NCI-H1436 (cell line): ENCODE measurements around the gene SHB.

Experiments
- DNase-seq: peaks from one replicate; lab custom pipeline; 2025; lab: John Stamatoyannopoulos, UW

Gene SHB

GRCh38 chr9:38088006-38088925 lies 19.2 kb upstream of the SHB start:
- DNase-seq = peak; percentile 22

DNA sequence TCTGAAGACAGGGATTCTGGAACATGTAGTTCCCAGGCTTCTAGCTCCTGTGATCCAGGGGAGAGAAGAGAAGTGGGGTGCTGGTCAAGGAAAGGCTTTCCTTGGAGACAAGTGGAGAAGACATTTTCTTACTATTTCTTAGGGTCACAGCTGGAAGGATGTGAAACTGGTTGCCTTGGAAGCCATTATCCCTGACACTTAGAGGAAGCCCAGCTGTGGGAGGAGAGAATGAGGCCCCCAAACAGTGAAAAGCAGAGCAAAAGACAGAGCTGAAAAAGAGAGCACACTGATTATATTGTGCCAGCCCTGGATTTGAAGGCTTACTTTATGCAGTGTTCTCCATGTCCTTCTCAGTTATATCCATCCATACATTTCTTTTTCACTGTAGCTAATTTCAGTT lies 17.5 kb upstream of the SHB start:
- DNase-seq = no peak

GRCh38 chr9:38085308-38085707 lies 16.3 kb upstream of the SHB start:
- DNase-seq = no peak

DNA sequence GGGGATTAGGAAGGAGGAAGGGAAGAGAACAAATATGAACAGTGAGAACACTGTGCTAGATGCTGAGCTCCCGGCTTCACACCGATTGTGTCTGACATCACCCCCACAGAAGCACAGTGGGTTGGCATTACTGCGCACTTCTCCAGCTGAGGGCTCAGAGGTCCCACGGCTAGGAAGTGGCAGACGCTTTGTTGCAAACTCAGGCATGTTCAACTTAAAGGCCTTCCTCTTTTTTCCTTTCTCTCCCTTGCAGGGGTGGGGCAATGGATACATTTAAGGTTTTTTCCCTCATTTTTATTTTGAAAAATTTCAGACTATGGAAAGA lies 15.5 kb upstream of the SHB start:
- no peak for DNase-seq

DNA sequence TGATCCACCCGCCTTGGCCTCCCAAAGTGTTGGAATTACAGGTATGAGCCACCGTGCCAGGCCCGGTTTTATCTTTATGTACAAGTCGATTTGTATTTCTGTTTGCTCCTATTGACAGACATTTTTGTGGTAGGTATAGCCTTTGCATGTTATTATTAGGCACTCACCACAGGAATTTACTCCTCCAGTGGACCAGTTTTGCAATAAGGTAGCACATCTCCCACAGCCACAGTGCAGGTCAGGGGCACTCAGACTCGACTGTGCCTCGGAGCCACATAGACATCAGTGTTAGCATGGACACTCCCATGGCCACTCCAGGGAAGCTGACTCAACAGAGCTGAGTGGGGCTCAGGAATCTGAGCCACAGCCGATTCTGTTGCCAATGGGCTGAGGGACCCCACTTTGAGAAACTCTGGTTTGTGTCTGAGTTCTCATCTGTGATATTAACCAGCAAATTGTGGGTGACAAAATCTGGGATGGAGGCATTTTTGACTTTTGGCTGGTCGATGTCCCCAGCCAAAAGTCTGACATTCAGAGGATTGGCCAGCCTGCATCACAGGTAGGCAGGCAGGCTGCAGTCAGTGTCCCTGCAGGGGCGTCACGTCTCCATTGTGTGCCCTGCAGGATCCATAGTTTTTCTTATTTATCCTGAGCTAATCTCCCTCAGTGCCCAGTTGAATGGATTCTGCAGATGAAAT lies 15.0 kb upstream of the SHB start:
- no peak for DNase-seq

DNA sequence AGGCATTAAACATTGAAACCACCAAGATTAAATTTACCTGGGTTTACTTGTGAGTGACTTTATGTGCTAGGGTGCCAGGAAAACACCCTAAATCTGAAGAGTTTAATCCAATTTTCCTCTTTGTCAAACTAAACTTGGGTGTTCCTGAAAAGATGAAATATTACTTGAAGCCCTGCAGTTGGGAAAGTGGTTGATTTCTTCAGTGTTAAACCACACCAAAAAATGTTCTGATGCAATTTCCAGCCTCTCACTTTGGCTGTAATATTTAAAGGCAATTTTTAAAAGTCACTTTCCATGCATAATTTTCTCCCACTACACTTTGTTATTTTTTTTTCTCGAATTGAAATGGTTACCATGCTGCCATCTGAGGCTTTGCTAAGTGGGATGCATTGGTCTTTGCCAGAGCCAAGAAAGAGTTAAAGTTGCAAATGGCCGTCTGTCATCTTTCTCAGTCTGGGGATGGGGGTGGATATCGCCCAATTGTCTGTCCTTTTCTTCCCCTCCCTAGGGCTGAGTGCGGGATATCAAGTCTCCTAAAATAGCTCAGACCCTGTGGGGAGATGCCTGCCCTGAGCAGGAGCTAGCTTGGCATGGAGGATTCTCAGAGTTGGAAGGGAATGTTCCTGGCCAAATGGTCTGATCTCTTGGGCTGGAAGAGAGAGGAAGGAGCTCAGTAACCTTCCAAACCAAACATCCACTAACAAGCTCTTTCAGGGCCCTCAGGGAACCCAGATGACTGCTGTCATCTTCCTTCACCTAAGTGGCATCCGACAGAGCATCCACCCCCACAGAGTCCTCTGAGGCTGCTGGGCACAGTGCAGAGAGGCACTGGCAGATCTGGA lies 13.6 kb upstream of the SHB start:
- DNase-seq = no peak

DNA sequence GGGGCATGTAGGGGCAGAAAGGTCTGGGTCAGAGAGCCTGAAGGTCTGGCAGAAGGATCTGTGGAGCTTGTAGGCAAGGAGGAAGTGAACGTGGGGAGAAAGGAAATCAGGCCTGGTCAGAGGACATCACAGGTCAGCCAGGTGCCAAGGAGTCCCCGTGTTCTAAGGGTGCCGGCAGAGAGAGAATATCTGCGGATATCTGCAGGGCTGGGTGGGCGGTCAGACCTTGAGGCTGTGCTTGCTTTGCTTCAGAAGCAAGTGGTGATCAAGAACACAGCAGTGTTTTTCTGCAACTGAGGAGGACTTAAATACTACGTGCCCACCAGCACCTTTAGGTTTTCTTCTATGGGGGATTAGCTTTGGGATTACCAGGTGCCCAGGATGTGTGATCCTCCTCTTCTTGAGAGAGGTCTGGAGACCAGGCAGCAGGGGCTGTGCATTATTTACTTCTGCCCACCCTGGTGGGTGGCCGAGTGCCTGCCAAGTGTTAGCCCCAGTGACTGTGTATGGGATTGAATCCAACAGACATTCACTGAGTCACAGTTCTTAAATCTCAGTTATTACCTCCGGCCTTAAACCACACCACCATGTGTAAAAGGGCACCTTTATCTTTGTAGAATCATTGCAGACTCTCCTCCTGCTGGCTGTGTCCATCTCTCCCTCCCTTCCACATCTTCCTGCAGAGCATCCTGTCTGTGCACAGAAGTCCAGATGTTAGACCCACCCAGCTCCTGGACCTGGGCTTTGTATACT lies 12.5 kb upstream of the SHB start:
- DNase-seq = no peak

DNA sequence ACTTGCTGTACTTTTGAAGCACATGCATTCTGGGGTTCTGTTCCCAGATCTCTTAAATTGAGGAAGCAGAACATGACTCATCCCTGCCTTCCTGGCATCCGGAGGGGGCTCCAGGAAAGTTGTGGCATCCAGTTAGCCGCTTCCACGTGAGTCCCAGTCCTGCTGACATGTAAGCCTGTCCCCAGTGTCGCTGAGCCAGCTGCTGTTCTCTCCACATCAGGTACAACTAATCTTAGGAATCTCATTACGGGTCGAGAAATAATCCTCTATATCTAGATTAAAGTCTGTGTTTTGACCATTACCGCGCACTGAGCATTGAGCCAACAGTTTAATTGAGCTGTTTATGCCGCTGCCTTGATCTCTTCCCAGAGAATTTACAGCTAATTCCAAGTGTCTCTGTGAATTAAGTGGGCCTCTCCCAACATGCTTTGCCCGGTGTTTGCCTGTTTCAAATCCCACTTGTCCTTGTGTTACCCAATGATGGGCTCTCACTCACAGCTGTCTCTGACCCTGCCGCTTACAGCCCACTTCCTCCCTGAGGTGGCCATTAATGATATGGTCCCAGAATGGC lies 10.5 kb upstream of the SHB start:
- no peak for DNase-seq

DNA sequence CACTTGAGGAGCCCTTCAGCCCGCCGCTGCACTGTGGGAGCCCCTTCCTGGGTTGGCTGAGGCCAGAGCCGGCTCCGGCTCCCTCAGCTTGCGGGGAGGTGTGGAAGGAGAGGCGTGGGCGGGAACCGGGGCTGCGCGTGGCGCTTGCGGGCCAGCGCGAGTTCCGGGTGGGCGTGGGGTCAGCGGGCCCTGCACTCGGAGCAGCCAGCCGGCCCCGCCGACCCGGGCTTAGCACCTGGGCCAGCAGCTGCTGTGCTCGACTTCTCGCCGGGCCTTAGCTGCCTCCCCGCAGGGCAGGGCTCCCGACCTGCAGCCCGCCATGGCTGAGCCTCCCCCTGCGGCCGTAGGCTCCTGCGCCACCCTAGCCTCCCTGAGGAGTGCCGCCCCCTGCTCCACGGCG lies 6.2 kb upstream of the SHB start:
- DNase-seq = no peak

- no peak for DNase-seq
These were observed 5.5 kb upstream of the SHB start for GRCh38 chr9:38074441-38074961.

DNA sequence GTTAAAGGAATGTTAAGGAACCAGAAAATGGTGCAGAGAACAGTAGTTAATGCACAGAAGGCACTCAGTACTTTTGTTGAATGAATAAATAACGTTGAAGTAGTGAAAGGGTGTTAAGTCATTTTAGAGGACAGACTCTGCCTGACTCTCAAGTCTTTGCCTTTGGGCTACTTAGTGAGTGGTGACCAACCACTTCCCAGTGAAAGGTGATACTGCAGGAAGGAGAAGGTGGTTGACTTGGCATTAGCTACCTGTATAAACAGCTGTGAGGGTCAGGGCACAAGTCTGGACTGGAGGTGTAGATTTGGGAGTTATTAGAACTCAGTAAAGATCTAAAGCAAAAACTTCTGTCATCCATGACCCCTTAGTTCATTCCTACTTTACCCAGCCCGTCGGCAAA lies 4.9 kb upstream of the SHB start:
- no peak for DNase-seq

GRCh38 chr9:38071470-38072134 lies 2.6 kb upstream of the SHB start:
- no peak for DNase-seq

DNA sequence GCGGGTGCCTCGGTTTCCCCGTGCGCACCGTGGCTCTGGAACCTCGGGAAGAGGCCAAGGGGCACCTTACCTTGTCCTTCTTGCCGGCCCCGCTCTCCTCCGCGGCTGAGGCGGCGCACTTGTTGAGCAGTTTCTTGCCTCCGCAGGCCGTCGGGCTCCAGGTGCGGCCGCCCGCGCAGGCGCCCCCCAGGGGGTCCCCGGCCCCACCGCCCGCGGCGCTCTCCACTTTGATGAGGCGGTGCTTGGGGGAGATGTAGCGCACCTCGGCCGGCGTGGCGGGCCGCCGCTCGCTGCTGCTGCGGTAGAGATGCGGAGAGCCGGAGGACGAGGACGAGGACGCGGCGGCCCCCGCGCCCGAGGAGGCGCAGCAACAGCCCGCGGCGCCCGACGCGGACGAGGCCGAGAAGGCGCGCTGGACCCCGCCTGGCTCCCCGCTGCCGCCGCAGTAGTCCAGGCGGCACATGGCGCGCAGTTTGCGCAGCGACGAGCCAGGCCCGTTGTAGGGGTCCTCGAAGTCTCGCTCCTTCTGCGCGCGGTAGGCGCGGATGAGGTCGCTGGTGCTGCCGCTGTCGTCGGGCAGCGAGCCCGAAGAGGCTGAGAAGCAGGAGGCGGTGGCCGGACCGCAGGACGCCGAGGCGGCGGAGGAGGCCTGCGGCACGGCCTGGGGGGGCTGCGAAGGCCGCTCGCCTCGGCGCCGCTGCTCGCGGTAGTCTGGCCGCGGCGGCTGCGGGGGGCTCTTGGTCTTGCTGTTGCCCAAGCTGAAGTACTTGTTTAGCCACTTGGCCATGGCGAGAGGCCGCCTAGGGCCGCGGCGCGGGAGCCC lies 957 bp downstream of the SHB start:
- no peak for DNase-seq

DNA sequence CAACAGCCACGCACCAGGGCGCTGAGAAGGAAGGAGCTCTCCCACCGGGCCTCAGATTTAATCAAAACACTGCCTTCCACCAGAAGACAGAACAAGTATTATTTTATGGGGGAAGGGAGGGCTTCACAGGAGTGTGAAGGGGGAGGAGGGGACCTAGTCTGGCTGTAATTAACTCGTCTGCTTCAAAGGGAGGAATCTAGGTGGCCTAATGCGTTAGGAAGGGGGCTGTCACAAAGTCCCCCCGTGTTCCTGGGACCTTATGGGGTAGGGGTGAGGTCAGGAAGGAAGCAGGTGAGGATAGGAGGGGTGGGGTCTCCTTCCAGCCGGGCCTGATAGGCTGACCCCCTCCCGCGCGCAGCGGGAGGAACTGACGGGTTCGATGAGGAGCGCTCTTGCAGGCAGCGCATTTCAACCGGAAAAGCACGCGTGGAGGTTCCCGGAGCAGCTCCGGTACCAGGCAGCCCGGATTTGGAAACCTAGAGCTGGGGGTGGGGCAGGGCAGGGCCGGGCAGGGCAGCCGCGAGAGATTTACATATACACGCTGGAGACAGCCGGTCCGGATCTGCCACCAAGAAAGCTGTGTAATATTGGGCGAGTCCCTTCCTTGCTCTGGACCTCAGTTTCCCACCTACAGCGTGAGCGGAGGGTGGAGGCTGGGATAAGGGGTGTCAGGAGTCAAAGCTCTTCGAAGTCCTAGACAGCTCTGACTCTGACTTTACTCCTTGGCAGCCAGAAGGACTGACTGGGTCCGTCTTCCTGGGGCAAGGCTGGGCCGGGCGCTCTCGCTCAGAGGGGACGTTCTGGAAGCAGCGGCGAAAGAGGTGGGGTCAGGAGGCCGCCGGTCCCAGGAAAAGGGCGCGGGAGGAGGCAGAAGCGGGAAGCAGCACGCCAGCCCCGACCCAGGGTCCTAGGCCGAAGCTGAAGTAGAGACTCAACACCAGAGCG lies 1.8 kb downstream of the SHB start:
- peak; percentile 17 for DNase-seq

- DNase-seq = no peak
These were observed 2.7 kb downstream of the SHB start for GRCh38 chr9:38066197-38066913.

DNA sequence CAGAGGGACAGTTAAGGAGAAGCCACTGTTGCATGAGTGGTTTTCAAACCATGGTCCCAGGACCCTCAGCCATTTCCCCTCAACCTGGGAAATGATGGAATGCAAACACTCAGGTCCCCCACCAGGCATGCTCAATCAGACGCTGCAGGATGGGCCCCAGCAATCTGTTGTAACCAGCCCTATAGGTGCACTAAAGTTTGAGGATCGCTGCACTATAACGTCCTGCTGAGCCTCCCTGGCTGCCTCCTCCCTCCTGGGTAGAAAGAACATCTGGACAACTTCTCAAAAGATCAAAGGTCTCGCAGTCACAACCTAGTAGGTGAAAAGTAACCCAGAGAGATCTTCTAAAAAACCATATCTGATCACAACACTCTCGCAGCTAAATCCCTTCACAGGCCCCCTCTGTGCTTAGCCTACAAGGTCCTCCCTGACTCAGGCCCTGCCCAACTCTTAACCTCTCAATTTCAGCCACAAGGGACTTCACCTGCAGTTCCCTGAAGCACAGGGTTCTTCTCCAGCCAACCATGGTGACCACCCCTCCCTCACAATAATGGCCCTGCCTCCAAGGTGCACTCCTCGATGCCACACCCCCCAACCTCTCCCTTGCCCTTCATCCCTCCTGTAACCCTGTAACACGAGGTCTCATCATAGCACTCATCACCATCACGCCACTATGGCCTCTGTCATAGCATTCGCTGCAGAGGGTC lies 3.5 kb downstream of the SHB start:
- DNase-seq = no peak

GRCh38 chr9:38064842-38065368 lies 4.1 kb downstream of the SHB start:
- no peak for DNase-seq
